Activated CD8-positive, alpha-beta T cell treated with anti-CD3 and anti-CD28 coated beads, Interleukin-2, amount 10 ng/mL, durations not matched to agents 7 days and 5 days (primary cell): Measurements from ENCODE around the gene MOB3B. TPM values are rescaled to one million over a fixed set of nuclear protein-coding genes. Genes with fewer than 3 reads are reported as not detected.

ENCODE experiments used
- ATAC-seq: fragments of 150-1000 bp; cut with Tn5 transposase; one replicate; pipeline ENCODE4 v1.10.0; 2021; ENCODE audit warnings: moderate library complexity
- CTCF ChIA-PET: fragments of 350-600 bp; sonication (Branson Sonifier 250); formaldehyde crosslinking; loops from one replicate; lab custom pipeline; 2021; ENCODE audit warnings: antibody characterized with exemption; lab: Charles Lee
- POLR2A ChIA-PET: fragments of 350-600 bp; sonication (Branson Sonifier 250); formaldehyde crosslinking; loops from one replicate; lab custom pipeline; 2021; ENCODE audit warnings: antibody characterized with exemption; lab: Charles Lee
- DNase-seq: peaks from one replicate; pipeline ENCODE4 v3.0.0-alpha.2; 2020
- H3K27ac Mint-ChIP-seq: one replicate; pipeline ENCODE4 v1.8.0; 2021; ENCODE audit warnings: mild to moderate bottlenecking, mixed read lengths
- H3K27me3 Mint-ChIP-seq: one replicate; pipeline ENCODE4 v1.8.0; 2021; ENCODE audit warnings: low read depth, mixed read lengths
- H3K36me3 Mint-ChIP-seq: one replicate; pipeline ENCODE4 v1.8.0; 2021; ENCODE audit warnings: low read depth, mixed read lengths
- H3K4me1 Mint-ChIP-seq: one replicate; pipeline ENCODE4 v1.8.0; 2021; ENCODE audit warnings: low read depth, mixed read lengths
- H3K4me3 Mint-ChIP-seq: one replicate; pipeline ENCODE4 v1.8.0; 2021; ENCODE audit warnings: mild to moderate bottlenecking, mixed read lengths
- H3K9me3 Mint-ChIP-seq: one replicate; pipeline ENCODE4 v1.8.0; 2022; ENCODE audit warnings: mixed read lengths; ENCODE audit not compliant: insufficient read depth
- total RNA-seq, 2 experiments: library from RNA; stranded (reverse); gene quantifications; one replicate each; pipeline ENCODE4 v1.2.3, GENCODE V29; 2021

The MOB3B gene
- total RNA-seq, 2 experiments from 2014 or later = 2.5 to 2.8 TPM

- no peak overlapping the region for H3K27ac Mint-ChIP-seq
- H3K27me3 Mint-ChIP-seq = peaks cover 4% of the 10 kb centered on the region
- no peak for DNase-seq
- H3K9me3 Mint-ChIP-seq = no peaks in the 10 kb centered on the region
- POLR2A ChIA-PET = no interaction called here
- H3K4me3 Mint-ChIP-seq = no peak overlapping the region
- no peaks in the 10 kb centered on the region for H3K36me3 Mint-ChIP-seq
- H3K4me1 Mint-ChIP-seq = peaks cover 14% of the 10 kb centered on the region
- CTCF ChIA-PET = interaction anchor here (1.0 kb wide), 1 partner anchor 15 kb away, joined by 3 read pairs; no protein-coding TSS in a partner anchor
- ATAC-seq = no peak
Measured at GRCh38 chr9:27338527-27338903, 191.1 kb downstream of the MOB3B start.

GRCh38 chr9:27337833-27338526, 191.6 kb downstream of the MOB3B start:
- DNase-seq (no peak), ATAC-seq (no peak)
- Mint-ChIP-seq H3K27ac (no peak overlapping the region), H3K4me1 (peaks cover 16% of the 10 kb centered on the region), H3K4me3 (no peak overlapping the region), H3K36me3 (no peaks in the 10 kb centered on the region), H3K9me3 (no peaks in the 10 kb centered on the region), H3K27me3 (peaks cover 4% of the 10 kb centered on the region)
- ChIA-PET CTCF (interaction anchor here (0.7 to 1.0 kb wide), 2 partner anchors 15 to 192 kb away, joined by 3 to 8 read pairs; partner anchors contain the start of gene MOB3B), POLR2A (no interaction called here)

GRCh38 chr9:27337236-27337635, 192.4 kb downstream of the MOB3B start:
- Mint-ChIP-seq H3K36me3 (no peaks in the 10 kb centered on the region), H3K4me3 (no peak overlapping the region), H3K27ac (no peak overlapping the region), H3K4me1 (peaks cover 16% of the 10 kb centered on the region), H3K27me3 (peaks cover 4% of the 10 kb centered on the region), H3K9me3 (no peaks in the 10 kb centered on the region)
- ATAC-seq (no peak), DNase-seq (no peak)
- ChIA-PET POLR2A (no interaction called here), CTCF (interaction anchor here (0.7 to 2.7 kb wide), 3 partner anchors 30 to 193 kb away, joined by 5 to 8 read pairs (median 8); partner anchors contain the start of gene MOB3B)

GRCh38 chr9:27336829-27337228, 192.8 kb downstream of the MOB3B start:
- ChIA-PET CTCF (interaction anchor here (1.6 to 2.7 kb wide), 2 partner anchors 30 to 193 kb away, joined by 5 to 8 read pairs; partner anchors contain the start of gene MOB3B), POLR2A (no interaction called here)
- Mint-ChIP-seq H3K4me1 (peaks cover 16% of the 10 kb centered on the region), H3K27ac (no peak overlapping the region), H3K36me3 (no peaks in the 10 kb centered on the region), H3K27me3 (peaks cover 4% of the 10 kb centered on the region), H3K4me3 (no peak overlapping the region), H3K9me3 (no peaks in the 10 kb centered on the region)
- DNase-seq (no peak), ATAC-seq (no peak)

GRCh38 chr9:27336126-27336525, 193.5 kb downstream of the MOB3B start:
- DNase-seq (no peak), ATAC-seq (no peak)
- CTCF ChIA-PET = interaction anchor here (1.4 to 2.7 kb wide), 3 partner anchors 31 to 213 kb away, joined by 3 to 8 read pairs (median 5); partner anchors contain the start of gene MOB3B
- H3K36me3 Mint-ChIP-seq = no peaks in the 10 kb centered on the region
- H3K4me1 Mint-ChIP-seq = peaks cover 16% of the 10 kb centered on the region
- POLR2A ChIA-PET = no interaction called here
- H3K9me3 Mint-ChIP-seq = no peaks in the 10 kb centered on the region
- peaks cover 4% of the 10 kb centered on the region for H3K27me3 Mint-ChIP-seq
- no peak overlapping the region for H3K4me3 Mint-ChIP-seq
- peak overlapping the region; percentile 4 for H3K27ac Mint-ChIP-seq

- Mint-ChIP-seq H3K4me3 (no peak overlapping the region), H3K4me1 (peaks cover 16% of the 10 kb centered on the region), H3K27me3 (peaks cover 4% of the 10 kb centered on the region), H3K9me3 (no peaks in the 10 kb centered on the region), H3K36me3 (no peaks in the 10 kb centered on the region), H3K27ac (no peak overlapping the region)
- DNase-seq (no peak), ATAC-seq (no peak)
- CTCF ChIA-PET = interaction anchor here (0.8 to 2.7 kb wide), 3 partner anchors 195 to 214 kb away, joined by 3 to 8 read pairs (median 3); partner anchors contain the start of gene MOB3B
- POLR2A ChIA-PET = interaction anchor here (1.1 kb wide), 1 partner anchor 195 kb away, joined by 3 read pairs; the partner anchor contains the start of gene MOB3B
Measured at GRCh38 chr9:27335075-27335474, 194.5 kb downstream of the MOB3B start.

- POLR2A ChIA-PET = interaction anchor here (0.6 to 1.0 kb wide), 3 partner anchors 192 to 392 kb away, joined by 3 to 4 read pairs (median 3); partner anchors contain the start of gene C9orf72
- Mint-ChIP-seq H3K9me3 (no peaks in the 10 kb centered on the region), H3K27ac (no peak overlapping the region), H3K4me3 (no peak overlapping the region), H3K4me1 (peaks cover 16% of the 10 kb centered on the region), H3K27me3 (peaks cover 4% of the 10 kb centered on the region), H3K36me3 (no peaks in the 10 kb centered on the region)
- DNase-seq = peak; percentile 64
- CTCF ChIA-PET = interaction anchor here (0.7 to 3.3 kb wide), 21 partner anchors 8 to 415 kb away, joined by 3 to 59 read pairs (median 6); partner anchors contain the start of gene MOB3B
- ATAC-seq = peak; percentile 68
Measured at GRCh38 chr9:27333241-27334052, 196.2 kb downstream of the MOB3B start.

GRCh38 chr9:27331393-27331792, 198.2 kb downstream of the MOB3B start:
- Mint-ChIP-seq H3K4me1 (peaks cover 11% of the 10 kb centered on the region), H3K9me3 (no peaks in the 10 kb centered on the region), H3K4me3 (no peak overlapping the region), H3K27me3 (peaks cover 4% of the 10 kb centered on the region), H3K27ac (no peak overlapping the region), H3K36me3 (no peaks in the 10 kb centered on the region)
- ChIA-PET POLR2A (no interaction called here), CTCF (interaction anchor here (0.9 to 3.3 kb wide), 5 partner anchors 22 to 199 kb away, joined by 3 to 59 read pairs (median 12); partner anchors contain the start of gene MOB3B)
- ATAC-seq (no peak), DNase-seq (no peak)

- ChIA-PET POLR2A (no interaction called here), CTCF (interaction anchor here (0.6 to 2.8 kb wide), 2 partner anchors 15 to 201 kb away, joined by 3 to 11 read pairs; partner anchors contain the start of gene MOB3B)
- H3K27me3 Mint-ChIP-seq = peaks cover 5% of the 10 kb centered on the region
- ATAC-seq (no peak), DNase-seq (no peak)
- no peak overlapping the region for H3K27ac Mint-ChIP-seq
- peaks cover 5% of the 10 kb centered on the region for H3K4me1 Mint-ChIP-seq
- H3K4me3 Mint-ChIP-seq = no peak overlapping the region
- H3K9me3 Mint-ChIP-seq = no peaks in the 10 kb centered on the region
- H3K36me3 Mint-ChIP-seq = no peaks in the 10 kb centered on the region
Measured at GRCh38 chr9:27329291-27329690, 200.3 kb downstream of the MOB3B start.

- CTCF ChIA-PET = interaction anchor here (0.6 to 2.8 kb wide), 2 partner anchors 201 to 440 kb away, joined by 3 to 11 read pairs; partner anchors contain the start of gene MOB3B
- ATAC-seq (no peak), DNase-seq (no peak)
- Mint-ChIP-seq H3K4me3 (no peak overlapping the region), H3K36me3 (no peaks in the 10 kb centered on the region), H3K4me1 (peaks cover 3% of the 10 kb centered on the region), H3K27me3 (peaks cover 5% of the 10 kb centered on the region), H3K27ac (no peak overlapping the region), H3K9me3 (no peaks in the 10 kb centered on the region)
- POLR2A ChIA-PET = no interaction called here
Measured at GRCh38 chr9:27328483-27328882, 201.1 kb downstream of the MOB3B start.

- Mint-ChIP-seq H3K4me1 (no peaks in the 10 kb centered on the region), H3K9me3 (no peaks in the 10 kb centered on the region), H3K4me3 (no peak overlapping the region), H3K27me3 (peaks cover 5% of the 10 kb centered on the region), H3K36me3 (no peaks in the 10 kb centered on the region), H3K27ac (no peak overlapping the region)
- DNase-seq (no peak), ATAC-seq (no peak)
- ChIA-PET CTCF (no interaction called here), POLR2A (no interaction called here)
Measured at GRCh38 chr9:27311184-27311583, 218.4 kb downstream of the MOB3B start.
